Measurements from ENCODE around the gene SUPT7L. TPM values are rescaled to one million over a fixed set of nuclear protein-coding genes. Genes with fewer than 3 reads are reported as not detected.

The SUPT7L gene
- total RNA-seq, 1 experiment from 2014 or later: 25.2 TPM

DNA sequence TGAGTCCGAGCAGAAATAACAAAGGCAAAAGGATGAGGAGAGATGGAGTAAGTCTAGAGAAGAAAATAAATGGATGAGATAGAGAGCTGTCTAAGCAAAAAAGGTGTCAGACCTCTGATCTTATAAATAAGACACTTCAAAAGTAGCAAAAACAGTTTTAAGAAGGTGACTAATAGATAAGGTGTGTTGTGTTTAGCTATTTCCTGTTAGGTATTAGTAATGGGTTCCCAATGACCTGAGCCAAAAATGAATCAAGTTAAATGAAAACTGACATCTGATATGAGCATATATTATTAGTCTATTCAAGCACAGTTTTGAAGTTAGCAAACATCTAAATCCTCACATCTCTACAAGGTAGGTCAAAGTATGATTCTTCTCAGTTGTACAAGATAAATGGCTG, 10.6 kb downstream of the SUPT7L start:
- H3K4me3 ChIP-seq (replicated peaks in 1 of 2; ENCODE audit: low read depth in 1 of 2, low read length in 2 of 2): no peak overlapping the region
- no peaks in the 10 kb centered on the region for H4K20me1 ChIP-seq (ENCODE audit: insufficient read depth)
- CTCF ChIA-PET: no interaction called here
- no peaks in the 10 kb centered on the region for H3K9me2 ChIP-seq (ENCODE audit: insufficient read depth)
- ATAC-seq: no peak
- H3K9me3 ChIP-seq (ENCODE audit: control insufficient read depth in 1 of 2, insufficient read depth in 1 of 2, low read depth in 1 of 2, low read length in 2 of 2): no peaks in the 10 kb centered on the region
- intact Hi-C loops (cut with micrococcal nuclease): no loop called here
- H3K4me2 ChIP-seq (ENCODE audit: low read length): no peak overlapping the region
- no peak overlapping the region for H3K27ac ChIP-seq (ENCODE audit: low read depth, low read length)
- POLR2A ChIA-PET: no interaction called here
- peaks cover 0 to 8% of the 10 kb centered on the region in 2 experiments; a peak in 1 of 4 replicates for H3K4me1 ChIP-seq (ENCODE audit: control insufficient read depth in 1 of 2, insufficient read depth in 2 of 2, low read length in 2 of 2)
- no peak overlapping the region for H3K9ac ChIP-seq (ENCODE audit: low read length)
- no peak overlapping the region for H2AFZ ChIP-seq (ENCODE audit: low read depth, low read length, poor library complexity, severe bottlenecking)
- RAD21 ChIA-PET (ENCODE audit: low non-redundant PET in 1 of 2, low total read pairs in 2 of 2, uncharacterized antibody in 2 of 2, unreplicated experiment in 2 of 2): no interaction called here
- no peaks in the 10 kb centered on the region for H3K79me2 ChIP-seq (ENCODE audit: insufficient read depth, low read length)
- DNase-seq (ENCODE audit: low read depth, low spot score): no peak
- H3K27me3 ChIP-seq (ENCODE audit: insufficient read depth, low read length): no peaks in the 10 kb centered on the region
- peaks cover 30 to 33% of the 10 kb centered on the region in 2 experiments; a peak in 3 of 4 replicates for H3K36me3 ChIP-seq (ENCODE audit: control insufficient read depth in 1 of 2, insufficient read depth in 2 of 2, low read length in 2 of 2)
- TF ChIP-seq, protein P1, sequence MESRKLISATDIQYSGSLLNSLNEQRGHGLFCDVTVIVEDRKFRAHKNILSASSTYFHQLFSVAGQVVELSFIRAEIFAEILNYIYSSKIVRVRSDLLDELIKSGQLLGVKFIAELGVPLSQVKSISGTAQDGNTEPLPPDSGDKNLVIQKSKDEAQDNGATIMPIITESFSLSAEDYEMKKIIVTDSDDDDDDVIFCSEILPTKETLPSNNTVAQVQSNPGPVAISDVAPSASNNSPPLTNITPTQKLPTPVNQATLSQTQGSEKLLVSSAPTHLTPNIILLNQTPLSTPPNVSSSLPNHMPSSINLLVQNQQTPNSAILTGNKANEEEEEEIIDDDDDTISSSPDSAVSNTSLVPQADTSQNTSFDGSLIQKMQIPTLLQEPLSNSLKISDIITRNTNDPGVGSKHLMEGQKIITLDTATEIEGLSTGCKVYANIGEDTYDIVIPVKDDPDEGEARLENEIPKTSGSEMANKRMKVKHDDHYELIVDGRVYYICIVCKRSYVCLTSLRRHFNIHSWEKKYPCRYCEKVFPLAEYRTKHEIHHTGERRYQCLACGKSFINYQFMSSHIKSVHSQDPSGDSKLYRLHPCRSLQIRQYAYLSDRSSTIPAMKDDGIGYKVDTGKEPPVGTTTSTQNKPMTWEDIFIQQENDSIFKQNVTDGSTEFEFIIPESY (IDR thresholded peaks at IDR 0.05; ENCODE audit: extremely low read depth, insufficient replicate concordance, low read length): no peak
- TF ChIP-seq SP1 (IDR thresholded peaks at IDR 0.05; ENCODE audit: low read depth) (no peak), RAD21 (IDR thresholded peaks at IDR 0.05; ENCODE audit: low read depth) (no peak), JUND (IDR thresholded peaks at IDR 0.05) (no peak), SIN3A (IDR thresholded peaks at IDR 0.05; ENCODE audit: low read depth) (no peak), POLR2A (IDR thresholded peaks at IDR 0.05; ENCODE audit: borderline replicate concordance, extremely low read depth, insufficient read depth, insufficient read length) (no peak), FOSL1 (IDR thresholded peaks at IDR 0.05; ENCODE audit: low read depth) (no peak), TCF7L2 (IDR thresholded peaks at IDR 0.05; ENCODE audit: borderline replicate concordance, extremely low read depth, insufficient read depth, insufficient read length) (no peak)
- TF ChIP-seq, protein P2, sequence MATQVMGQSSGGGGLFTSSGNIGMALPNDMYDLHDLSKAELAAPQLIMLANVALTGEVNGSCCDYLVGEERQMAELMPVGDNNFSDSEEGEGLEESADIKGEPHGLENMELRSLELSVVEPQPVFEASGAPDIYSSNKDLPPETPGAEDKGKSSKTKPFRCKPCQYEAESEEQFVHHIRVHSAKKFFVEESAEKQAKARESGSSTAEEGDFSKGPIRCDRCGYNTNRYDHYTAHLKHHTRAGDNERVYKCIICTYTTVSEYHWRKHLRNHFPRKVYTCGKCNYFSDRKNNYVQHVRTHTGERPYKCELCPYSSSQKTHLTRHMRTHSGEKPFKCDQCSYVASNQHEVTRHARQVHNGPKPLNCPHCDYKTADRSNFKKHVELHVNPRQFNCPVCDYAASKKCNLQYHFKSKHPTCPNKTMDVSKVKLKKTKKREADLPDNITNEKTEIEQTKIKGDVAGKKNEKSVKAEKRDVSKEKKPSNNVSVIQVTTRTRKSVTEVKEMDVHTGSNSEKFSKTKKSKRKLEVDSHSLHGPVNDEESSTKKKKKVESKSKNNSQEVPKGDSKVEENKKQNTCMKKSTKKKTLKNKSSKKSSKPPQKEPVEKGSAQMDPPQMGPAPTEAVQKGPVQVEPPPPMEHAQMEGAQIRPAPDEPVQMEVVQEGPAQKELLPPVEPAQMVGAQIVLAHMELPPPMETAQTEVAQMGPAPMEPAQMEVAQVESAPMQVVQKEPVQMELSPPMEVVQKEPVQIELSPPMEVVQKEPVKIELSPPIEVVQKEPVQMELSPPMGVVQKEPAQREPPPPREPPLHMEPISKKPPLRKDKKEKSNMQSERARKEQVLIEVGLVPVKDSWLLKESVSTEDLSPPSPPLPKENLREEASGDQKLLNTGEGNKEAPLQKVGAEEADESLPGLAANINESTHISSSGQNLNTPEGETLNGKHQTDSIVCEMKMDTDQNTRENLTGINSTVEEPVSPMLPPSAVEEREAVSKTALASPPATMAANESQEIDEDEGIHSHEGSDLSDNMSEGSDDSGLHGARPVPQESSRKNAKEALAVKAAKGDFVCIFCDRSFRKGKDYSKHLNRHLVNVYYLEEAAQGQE (IDR thresholded peaks at IDR 0.05; ENCODE audit: low read depth): no peak
- no TSS peak for BruUV-seq (replicated peaks)

Data from HCT116 (cell line).